NCI-H526 treated with DMSO at 0.1 percent for 48 hours (cell line): ENCODE results near the gene RUSF1.
"Not testable (repeated sequence)": the region's sequence is repeated elsewhere in the genome, so short reads cannot be mapped to it uniquely, and the experiment has no call there.

ENCODE experiments used
- DNase-seq: peaks from one replicate; lab custom pipeline; 2025; lab: John Stamatoyannopoulos, UW

RUSF1 gene

DNA sequence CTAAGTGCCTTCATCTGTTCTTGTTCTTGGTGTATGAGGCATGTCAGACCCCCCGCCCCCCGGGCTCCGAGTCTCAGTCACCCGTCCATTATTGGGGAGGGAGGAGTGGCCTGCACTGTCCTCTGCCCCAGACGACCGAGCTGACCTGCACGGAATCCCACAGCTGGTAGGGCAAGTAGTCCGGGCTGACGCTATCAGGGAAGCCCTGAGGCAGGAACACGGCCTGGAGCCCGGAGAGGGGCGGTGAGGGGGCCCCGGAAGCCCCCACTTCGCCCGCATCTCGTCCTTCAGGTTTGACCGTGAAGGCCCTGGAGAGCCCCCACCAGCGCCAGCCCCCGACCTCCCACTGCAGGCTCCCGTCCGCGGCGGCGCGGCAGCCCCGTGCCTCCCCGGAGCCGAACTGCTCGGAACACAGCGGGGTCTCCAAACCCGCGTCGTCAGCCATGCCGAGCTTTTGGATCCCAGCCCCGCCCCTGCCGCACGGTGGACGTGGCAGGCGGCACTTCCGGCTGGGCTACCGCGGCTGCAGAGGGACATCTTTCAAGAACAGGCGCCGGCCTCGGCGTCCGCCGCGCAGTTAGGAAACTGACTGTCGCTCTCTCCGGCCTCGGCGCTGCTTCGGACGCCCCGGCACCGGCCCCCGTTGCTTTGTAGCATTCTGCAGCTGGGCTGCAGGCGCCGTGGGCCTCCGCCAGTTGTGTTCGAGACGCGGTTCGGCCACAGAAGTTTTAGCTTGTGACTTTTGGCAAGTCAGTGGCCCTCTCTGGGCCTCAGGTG lies at the start of gene RUSF1:
RUSF1 (minus strand) TSS at position 463 of the 777 bp plus-strand sequence; CDS start at position 445, 18 bp downstream.
- peak; percentile 37 for DNase-seq

DNA sequence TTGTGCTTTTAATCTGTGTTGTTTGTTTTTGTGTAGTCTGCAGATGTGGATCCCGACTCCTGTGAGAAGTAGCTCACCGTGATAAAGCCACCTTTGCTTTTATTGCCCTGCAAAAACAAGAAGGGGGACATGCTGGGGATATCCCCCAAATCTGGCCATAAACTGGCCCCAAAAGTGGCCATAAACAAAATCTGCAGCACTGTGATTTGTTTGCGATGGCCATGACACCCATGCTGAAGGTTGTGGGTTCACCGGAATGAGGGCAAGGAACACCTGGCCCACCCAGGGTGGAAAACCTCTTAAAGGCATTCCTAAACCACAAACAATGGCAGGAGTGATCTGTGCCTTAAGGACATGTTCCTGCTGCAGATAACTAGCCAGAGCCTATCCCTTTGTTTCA lies 34.6 kb upstream of the RUSF1 start:
- no peak for DNase-seq

DNA sequence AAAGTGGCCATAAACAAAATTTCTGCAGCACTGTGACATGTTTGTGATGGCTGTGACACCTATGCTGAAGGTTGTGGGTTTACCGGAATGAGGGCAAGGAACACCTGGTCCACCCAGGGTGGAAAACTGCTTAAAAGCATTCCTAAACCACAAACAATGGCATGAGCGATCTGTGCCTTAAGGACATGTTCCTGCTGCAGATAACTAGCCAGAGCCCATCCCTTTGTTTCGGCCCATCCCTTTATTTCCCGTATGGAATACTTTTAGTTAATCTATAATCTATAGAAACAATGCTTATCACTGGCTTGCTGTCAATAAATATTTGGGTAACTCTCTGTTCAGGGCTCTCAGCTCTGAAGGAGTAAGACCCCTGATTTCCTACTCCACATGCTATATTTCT lies 31.6 kb upstream of the RUSF1 start:
- DNase-seq, result not testable (repeated sequence)

DNA sequence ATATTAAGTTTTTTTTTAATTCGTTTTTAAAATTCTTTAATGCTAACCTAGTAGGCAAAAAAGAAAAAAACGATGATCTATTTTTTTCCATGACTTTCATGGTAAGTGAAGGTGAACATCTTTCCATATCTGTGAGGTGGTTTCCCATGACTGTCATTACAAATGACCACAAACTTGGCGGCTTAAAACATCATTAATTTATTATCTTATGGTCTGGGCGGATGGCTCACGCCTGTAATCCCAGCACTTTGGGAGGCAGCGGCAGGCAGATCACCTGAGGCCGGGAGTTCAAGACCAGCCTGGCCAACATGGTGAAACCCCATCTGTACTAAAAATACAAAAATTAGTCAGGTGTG lies 30.0 kb upstream of the RUSF1 start:
- DNase-seq, result not testable (repeated sequence)

DNA sequence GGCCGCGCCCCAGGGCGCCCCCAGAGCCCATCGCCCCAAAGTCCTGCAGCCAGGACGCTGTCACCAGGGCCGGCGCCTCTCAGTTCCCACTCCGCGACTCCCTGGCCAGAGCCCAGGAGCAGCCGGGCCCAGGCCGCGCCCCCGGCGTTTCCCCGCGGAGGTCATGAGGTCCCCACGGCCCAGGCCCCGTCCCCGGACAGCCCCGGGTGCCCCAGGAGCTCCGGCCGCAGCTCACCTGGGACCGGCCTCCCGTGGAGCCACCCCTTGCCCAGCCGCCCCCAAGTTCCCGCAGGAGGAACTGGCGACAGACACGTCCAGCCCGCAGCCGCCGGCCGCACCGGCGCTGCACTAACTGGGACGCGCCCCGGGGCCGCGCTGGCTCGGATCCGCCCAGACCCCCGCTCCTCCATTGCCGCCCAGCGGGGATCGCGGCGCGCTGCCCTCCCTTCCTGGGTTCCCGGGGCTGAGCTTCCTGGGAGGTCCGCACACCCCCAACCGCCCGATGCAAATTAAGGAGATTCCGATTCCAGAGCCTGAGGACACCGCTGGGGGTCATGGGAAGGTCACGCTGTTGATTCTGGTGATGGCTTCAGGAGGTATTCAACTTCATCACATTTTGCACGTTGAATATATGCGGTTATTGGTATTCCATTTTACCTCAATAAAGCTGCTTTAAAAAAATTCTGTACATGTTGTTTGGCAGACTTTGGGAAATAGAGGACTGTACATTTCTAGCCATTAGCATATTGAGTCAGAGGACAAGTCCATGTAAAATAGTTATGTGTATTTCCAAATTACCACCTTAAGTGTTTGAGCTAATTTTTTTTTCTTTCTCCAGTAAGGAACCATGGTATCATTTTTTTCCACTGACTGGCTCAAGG lies 29.4 kb upstream of the RUSF1 start:
- no peak for DNase-seq

DNA sequence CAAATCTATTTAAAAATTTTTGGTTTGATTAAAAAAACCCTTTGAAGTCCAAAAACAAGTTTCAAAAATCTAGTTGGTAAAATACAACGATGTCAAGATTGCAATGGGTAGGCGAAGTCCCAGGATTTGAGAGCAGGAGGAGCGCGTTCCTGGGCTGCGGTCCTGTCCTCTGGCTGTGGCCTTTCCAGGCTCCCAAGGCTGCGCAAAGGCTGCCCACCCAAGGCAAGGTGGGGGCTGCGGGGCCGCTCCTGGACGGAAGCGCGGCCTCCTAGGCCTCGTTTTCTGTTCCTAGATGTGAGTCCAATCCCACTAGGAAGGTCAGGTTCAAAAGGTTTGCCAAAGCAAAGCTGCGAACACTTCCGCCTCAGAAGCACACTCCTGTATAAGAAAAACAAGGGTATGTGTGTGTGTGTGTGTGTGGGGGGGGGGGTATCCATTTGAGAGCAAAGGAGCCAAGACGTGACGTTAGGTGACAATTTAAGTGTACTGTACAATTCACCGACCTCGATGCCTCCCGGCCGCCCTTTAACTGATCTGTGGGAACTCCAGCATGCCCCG lies 28.7 kb upstream of the RUSF1 start:
- no peak for DNase-seq

DNA sequence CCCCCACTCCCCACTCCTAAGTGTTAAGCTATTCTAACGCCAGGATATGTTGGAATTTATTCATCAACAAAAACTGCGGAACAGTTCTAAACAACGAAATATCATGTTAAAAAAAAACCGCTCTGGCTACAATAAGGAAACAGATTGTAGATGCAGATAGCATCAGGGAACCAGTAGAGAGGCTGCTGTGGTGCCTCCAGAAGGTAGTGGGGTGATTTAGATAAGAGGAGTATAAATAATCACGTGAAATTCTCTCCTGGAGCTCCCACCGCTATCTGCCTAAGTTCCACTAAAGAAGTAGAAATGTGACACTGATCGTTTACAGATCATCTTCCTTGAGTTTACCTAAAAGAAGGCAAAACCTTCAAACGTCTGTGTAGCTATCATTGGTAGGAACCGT lies 27.5 kb upstream of the RUSF1 start:
- no peak for DNase-seq

DNA sequence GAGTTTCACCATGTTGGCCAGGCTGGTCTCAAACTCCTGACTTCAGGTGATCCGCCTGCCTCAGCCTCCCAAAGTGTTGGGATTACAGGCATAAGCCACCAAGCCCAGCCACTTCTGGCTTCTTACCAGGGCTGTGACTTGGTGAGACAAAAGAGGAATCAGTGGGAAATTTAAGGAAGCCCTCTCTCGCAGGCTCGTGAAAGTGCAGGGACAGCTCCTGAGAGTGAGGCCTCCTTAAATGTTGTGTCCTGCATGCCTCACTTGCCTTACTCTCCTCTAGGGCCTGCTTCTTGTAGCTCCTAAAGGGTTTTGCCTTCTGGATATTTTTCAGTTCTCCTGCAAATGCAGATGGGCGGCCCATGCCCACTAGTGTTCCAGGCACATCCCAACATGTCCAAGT lies 24.7 kb upstream of the RUSF1 start:
- DNase-seq, result no peak

DNA sequence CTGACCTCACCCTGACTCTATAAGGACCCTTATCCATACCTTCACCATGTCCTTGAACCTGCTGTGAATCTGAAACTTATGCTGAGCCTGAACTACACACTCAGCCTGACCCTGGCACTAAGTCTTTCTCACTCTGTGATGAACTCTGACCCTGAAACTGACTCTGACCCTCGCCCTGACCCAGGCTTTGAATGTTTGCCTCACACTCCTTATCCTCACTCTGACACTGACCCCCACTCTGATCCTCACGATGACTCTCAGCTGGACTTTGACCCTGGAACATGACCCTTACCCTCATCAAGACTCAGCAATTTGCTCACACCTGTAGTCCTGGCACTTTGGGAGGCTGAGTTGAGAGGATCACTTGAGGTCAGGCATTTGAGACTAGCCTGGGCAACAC lies 23.9 kb upstream of the RUSF1 start:
- no peak for DNase-seq

DNA sequence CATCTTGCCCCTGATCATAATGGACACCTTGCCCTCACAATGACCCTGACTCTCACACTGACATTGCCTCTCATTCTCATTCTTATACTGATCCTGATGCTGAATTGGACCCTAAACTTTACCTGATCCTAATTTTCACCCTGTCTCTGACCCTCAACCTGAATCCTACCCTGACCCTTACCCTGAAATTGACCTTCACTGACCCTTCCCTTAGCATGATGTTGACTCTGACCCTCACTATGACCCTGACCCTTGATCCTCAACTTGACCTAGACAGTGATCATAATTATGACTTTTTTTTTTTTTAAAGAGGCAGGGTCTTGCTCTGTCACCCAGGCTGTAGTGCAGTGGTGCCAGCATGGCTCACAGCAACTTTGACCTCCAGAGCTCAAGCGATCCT lies 22.9 kb upstream of the RUSF1 start:
- DNase-seq, result no peak

DNA sequence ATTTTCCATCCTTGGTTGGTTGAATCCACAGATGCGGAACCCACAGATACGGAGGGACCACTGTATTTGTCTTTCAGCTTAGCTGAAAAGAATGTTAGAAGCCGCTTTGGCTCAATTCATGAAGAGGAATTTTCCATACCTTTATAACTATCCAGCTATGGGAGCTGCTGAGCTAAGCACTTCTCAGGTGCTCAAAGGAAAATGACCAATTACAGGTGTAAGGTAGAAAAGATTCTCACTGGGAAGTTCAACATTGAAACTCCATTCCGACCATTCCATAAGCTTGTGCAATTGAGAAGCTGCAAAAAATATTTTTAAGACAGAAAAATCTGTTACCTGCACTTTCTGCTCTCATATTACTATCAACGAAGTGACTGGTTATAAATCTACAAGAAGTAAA lies 22.2 kb upstream of the RUSF1 start:
- DNase-seq, result no peak

DNA sequence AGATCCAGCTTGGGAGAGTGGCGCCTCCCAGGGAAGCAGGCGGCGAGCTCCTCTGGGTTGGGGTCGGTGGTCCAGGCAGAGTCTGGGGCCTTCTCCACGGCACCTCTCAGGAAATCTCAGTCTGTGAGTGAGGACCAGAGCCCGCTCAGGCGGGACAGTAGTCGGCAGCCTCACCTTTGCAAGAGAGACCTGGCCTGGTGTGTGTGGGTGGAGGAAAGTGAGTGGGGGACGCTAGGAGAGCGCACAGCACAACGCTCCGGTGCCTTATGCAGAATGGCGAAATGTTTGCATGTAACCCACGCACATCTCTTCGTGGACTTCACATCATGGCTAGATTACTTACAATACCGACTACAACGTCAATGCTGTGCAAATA lies 21.7 kb upstream of the RUSF1 start:
- no peak for DNase-seq

DNA sequence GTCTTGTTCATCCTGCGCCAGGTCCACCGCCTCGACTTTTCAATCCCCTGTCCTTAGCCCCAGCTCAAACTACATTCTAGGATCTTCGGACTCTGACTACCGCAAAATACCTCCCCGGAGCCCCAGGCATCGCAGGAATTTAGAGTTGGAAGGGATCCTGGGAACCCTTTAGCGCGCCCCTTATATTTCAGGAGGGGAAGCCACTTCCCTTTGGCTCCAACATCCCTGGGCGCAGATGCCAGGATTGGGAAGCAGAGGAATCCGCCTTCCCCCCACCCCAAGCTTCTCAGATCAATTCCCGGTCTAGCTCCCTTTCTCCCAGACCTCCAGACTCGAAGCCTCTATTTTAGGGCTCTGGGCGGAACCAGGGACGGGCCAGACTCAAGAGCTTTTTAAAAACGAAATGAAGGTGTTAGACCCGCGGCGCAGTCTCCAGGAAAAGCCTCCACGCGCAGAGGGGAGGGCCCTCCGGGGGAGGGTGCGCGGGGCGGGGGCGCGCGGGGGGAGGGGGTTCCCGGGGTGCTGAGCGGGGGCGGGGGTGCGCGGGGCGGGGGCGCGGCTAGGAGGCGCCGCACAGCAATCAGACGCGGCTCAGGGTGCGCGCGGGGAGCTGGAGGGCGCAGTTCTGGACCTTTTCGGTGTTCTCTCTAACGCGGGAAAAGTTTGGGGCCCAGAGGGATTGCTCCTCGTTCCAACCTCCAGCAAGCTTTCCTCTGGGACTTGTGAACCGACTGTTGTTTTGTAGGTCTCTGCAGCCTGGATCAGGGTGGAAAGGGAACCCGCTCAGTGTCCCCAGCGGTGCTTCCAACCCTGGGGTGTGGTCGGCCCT lies 21.1 kb upstream of the RUSF1 start:
- DNase-seq, result no peak

DNA sequence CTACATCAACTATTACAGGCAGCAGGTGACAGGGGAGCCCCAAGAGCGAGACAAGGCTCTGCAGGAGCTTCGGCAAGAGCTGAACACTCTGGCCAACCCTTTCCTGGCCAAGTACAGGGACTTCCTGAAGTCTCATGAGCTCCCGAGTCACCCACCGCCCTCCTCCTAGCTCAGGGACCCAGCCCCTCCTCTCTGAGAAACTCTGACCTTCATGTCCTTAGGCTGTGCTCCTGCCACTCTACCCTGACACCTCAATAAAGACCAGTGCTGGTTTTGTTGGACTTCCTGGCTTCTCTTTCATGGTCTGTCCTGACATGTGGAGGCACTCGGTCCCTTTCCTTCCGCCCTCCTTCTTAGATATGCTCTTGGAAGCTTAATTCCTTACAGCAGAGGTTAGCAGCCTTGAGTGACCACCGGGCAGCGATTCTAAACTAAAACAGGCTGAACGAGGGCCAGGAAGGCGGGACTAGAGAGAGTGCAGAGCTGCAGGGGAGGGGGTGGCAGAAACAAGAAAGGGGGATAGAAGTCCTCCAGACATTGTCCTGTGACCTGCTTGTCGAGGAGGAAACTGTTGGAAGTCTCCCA lies 20.4 kb upstream of the RUSF1 start:
- no peak for DNase-seq

DNA sequence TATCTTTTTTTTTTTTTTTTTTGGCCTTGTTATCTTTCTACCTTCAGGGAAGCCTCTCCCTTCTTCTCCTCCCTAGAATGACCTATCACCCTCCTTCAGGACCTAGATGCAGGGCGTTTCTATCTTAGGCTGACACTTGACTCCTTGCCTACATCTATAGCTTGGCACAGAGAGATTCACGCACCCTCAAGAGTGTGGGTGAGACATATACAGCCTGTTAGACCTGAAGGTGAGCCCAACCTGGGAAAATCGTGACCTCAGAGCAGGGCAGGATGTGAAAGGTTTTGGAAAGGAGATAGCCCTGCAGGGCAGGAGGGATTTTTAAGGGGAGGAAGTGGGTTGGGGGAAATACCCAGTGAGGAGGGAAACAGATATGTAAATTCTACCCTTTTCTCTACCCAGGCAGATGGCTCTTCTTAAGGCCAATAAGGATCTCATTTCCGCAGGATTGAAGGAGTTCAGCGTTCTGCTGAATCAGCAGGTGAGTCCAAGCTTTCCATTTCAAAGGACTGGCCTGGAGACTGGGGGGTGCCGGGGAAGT lies 19.6 kb upstream of the RUSF1 start, which contains the start of gene AHSP:
AHSP (plus strand) TSS at position 167 of the 541 bp plus-strand sequence; CDS start at position 407, 240 bp downstream.
- DNase-seq, result no peak

DNA sequence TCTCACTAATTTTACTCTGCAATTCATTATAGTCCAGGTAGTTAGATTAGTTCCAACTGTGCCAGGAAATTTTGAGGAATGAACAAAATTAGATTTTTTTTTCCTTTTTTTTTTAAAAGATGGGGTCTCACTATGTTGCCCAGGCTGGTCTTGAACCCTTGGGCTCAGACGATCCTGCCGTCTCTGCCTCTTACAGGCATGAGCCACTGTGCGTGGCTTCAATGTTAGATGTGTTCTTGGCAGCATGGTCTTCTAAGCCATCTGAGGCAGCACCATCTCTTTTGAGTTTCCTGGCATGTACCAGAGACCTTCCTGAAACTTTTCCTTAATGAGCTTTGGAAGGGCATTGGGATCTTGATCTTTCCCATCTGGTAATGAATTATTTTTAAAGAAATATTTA lies 16.9 kb upstream of the RUSF1 start:
- DNase-seq, result no peak

DNA sequence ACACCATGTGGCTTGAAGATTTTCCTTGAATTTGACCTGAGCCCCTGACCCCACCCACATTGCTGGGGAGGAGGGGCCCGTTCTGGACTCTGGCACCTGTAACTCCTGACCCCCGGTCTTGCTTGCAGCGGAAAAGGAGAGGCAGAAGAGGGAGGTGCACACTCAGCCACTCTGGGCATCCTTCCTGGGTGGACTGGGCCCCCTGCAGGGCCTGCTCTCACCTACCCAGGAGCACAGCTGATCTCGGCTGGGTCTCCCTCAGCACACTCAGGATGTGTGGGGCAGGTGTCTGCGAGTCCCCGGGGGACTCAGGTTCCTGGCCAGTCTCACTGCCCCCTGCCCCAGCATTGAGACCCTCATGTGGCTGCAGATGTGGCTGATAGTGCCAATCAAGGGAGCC lies 15.6 kb upstream of the RUSF1 start:
- DNase-seq, result not testable (repeated sequence)

DNA sequence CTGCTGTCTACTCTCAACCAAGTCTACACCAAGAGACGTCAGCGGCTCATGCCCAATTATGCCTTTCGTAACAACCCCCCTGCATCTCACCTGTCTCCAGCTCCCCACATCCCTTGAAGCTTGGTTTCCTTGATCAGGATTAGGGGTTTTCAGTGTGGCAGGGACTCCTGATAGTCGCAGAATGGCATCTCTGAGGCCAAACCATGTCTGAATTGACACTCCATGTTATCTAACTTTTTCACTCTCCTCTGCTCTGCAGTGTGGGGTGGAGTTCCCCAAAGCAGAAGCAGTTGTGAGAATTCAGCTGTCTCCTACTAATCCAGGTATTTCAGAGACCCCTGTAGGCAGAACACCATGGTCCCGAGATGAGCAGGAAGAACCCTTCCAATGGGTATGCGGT lies 13.9 kb upstream of the RUSF1 start:
- no peak for DNase-seq

DNA sequence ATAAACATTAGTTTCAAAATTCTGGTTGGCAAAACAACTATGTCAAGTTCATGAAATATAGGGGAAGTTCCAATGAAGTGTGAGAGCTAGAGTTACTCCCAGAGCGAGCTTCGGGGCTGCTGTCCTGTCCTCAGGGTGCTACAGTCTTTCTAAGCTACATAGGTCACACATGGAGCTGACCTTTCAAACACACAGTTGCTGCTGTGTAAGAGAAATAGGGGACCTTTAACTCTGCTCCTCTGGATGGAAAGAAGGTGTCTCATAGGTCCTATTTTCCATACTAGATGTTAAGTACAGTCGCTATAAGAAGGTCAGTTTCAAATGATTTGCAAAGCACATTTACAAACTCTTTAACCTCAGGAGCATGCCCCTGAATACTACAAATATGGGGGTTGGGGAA lies 13.2 kb upstream of the RUSF1 start:
- no peak for DNase-seq

DNA sequence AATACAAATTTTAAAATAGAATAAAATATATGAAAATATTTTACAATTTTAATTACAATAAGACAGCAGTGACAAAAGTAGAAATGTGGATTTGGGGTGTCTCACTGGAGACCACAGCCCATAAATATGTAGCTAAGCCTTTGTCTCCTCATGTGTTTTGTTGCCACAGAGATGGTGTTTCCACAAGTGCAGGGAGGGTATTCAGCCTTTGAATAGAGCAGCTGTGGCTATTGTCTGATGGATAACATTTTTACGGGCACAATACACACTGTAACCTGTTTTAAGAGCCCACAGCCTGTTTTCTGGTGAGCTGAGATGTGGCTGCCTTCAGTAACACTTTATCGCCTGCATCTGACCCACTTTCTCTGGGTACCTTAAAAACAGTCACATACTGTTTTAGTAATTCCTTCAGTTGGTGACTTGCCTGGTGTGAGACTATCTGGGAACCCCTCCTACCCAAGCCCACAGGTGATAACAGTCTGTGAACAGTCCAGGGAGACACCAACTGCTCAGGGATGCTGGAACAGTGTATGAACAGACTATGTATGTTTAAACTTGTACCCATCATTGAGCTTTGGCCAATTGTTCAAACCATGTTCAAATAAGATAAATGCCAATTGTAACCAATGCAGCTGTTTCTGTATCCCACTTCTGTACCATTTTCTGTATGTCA lies 11.7 kb upstream of the RUSF1 start:
- no peak for DNase-seq
